ACHN (cell line): ENCODE results near the gene ARHGEF40.

Experiments
- DNase-seq: peaks from one replicate; pipeline ENCODE4 v3.0.0-alpha.2; 2015
- in situ Hi-C: cut with HindIII; loops from 2 replicates; pipeline ENCODE4 v1.10.0; 2017; ENCODE audit warnings: low sequenced_read_pairs, low pct_ligation_motif_present, low pct_unique_long_range_greater_than_20kb

The ARHGEF40 gene

DNA sequence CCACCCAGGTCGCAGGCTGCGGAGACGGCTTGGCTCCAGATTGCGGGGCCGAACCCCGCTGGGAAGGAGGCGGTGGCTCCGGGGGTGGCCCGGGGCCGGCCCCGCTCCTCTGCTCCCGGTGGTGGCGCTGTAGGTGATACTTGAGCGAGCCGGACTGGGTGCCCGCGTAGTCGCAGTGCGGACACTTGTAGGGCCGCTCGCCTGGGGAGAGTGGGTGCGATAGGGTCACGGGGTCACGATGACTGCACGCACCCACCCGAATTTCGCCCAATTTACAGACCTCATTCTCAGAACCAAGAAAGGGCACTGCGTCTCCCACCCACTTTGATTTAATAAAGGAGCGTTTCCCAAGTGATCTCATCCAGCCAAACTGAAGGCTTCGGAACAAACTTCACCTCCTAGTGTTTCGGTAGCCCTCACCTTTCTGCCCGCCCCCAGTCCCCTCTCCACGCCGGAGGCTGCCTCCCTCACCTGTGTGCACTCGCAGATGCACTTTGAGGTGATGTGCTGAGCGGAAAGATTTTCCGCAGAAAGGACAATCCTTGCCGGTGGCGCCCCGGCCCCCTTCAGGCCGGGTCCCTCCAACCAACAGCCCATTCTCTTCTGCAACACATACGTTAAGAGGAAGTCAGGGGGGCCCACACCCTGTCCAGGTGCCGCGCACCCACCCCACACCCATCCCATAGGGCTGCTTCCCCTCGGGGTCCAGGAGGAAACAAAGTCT, 21.0 kb downstream of the ARHGEF40 start:
- no peak for DNase-seq
- in situ Hi-C loops = no loop called here

DNA sequence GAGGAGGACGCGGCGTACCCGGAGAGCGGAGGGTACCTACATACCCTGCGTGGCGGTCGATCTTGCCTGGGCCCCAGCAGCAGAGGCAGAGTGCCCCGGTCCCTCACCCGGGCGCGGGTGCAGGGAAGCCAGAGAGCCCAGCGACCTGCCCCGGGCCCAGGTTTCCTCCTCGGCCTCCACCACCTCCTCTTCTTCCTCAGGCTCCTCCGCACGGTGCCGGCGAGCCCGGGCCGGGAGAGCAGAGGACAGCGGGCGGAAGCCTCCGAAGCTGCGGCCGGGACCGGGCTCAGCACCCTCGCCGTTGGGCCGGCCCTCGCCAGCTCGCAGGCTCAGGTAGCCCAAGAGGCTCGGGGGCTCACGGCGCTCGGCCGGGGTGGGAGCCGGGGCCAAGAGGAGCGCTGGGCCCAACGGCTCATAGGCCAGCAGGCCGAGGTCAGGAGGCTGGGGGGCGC, 21.7 kb downstream of the ARHGEF40 start:
- in situ Hi-C loops = no loop called here
- DNase-seq = no peak

DNA sequence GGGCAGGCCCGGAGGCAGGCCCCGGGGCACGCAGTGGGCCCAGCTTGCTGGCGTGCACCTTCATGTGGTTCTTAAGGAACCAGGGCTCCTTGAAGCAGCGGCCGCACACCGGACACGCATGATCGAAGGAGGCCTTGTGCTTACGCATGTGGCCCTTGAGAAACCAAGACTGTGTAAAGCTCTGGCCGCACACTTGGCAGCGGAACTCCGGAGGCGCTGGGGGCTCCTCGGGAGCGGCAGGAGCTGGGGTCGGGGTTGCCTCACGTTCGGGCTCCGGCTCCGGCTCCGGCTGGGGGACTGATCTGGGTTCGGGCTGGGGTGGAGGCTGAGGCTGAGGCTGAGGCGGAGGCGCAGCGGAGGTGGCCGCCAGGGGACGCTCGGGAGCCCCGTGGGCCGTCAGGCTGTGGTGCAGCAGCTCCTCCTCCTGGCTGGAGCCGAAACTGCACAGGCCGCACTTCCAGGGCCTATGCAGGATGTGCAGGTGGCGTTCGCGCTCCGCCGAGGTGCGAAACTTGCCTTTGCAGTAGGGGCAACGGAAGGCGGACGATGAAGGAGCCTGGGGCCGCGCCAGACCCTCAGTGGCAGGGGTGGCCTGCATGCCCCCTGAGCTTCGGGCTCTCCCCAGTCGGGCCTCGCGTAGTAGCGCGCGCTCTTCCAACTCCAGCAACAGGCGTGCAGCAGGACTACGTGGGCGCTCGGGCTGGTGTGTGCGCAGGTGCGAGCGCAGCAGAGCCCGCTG, 22.3 kb downstream of the ARHGEF40 start:
- peak; percentile 74 for DNase-seq
- in situ Hi-C loops = no loop called here

DNA sequence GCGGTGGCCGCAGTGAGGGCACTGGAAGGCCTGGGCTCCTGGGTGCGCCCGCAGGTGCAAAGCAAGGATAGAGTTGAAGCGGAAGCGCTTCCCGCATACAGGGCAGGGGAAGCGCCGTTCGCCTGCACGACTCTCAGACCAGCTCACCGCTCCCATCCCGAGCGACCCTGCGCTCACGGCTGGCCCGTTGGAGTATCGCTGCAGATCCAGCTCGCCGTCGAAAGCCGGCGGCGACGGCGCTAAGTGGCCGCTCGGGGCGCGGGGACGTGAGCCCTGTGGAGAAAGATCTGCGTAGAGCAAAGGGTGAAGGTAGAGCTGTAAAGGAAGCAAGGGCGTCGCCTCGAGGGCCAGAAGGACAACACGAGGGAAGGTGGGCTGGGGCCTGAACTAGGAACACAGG, 22.9 kb downstream of the ARHGEF40 start:
- in situ Hi-C loops = no loop called here
- no peak for DNase-seq

DNA sequence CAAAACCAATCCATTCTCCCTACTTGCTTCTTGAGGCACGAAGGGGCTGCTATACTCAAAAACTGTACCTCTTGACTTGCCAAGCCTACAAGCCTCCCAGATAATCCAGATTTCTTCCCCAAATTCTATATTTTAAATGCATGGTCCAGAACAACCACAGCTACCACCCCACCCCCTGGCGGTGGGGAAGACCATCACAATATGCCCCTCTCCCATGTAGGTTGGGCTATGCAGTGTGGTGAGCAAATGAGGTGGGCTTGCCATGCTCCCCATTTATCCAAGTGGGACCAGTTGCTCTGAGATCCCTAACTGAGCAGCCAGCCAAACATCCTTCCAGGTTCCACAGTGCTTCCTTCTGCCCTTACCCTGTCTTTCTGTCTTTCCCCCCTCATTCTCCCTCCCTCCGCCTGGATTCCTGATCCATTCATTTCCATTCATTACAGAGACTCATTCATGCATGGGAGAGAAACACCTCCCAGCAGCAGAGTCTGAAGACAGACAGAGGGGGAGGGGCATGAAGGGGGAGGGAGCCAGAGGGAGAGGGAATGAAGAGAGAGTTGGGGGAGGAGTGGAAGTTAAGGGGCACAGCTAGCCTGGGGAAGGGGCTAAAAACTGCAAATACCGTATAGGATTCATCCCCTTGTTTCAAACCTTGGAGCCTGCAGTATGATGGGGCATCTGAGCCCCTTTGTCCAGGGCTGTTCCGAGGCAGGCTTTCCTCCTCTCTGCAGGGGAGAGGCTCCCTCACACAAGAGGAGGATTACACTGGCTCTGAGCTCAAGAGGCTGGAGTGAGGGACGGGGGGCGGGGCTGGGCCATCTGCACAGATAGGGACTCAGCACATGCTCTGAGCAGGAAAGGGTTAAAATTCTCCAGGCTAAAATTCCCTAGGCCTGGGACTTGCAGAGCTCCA, 23.9 kb downstream of the ARHGEF40 start:
- in situ Hi-C loops = no loop called here
- DNase-seq = peak; percentile 79

DNA sequence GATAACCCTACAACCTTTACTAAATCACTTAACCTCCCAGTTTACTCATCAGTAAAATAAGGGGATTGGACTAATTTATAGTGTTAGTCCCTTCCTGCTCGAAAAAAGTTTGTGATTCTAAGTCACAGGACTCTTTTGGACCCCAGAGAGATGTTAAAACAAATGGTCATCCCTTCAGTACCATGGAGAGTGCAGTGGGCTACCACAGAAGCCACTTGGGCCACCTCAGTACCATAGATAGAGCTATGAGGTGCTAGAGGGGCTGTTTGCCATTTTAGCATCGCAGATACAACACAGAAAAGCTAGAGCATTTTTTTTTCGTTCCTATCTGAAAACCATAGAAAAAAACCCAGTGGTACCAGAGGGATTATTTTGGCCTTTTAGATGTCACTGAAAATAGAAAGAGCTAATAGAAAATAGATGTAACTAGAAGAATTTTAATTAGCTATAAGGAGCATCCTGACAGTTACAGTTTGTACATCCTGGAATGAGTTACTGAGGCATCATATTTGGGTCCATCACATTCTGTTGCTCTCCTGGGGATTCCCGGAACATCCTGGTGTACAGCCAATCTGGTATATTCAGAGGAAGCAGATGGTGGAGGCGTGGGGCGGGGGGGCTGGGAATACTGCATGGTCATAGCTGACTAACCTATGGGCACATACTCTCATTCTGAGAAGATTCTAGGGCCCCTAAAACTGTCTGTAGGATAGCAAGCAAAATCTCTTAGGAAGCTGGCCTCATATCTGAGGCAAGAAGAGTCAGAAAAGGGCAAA, 25.5 kb downstream of the ARHGEF40 start:
- DNase-seq = peak; percentile 36

DNA sequence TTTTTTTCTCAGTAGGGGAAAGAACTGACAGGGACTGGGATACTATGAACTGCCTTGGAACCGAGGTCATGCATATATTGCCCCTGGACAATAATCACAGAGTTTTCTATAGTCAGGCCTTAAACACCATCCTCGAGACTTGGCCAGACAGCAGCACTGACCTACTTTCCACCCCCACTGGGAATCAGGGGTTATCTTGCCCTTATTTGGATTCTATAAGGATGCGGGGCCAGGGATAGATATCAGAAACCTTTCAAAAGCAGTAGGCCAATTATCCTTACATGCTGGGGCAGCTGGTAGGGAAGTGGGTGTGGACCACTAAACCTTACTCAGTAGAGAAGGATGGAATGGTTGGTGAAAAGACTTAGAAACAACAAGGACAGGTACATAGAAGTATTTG, 26.3 kb downstream of the ARHGEF40 start:
- in situ Hi-C loops = no loop called here
- no peak for DNase-seq

More for the DNA sequence above, 25.5 kb downstream of the ARHGEF40 start:
- in situ Hi-C loops = no loop called here

DNA sequence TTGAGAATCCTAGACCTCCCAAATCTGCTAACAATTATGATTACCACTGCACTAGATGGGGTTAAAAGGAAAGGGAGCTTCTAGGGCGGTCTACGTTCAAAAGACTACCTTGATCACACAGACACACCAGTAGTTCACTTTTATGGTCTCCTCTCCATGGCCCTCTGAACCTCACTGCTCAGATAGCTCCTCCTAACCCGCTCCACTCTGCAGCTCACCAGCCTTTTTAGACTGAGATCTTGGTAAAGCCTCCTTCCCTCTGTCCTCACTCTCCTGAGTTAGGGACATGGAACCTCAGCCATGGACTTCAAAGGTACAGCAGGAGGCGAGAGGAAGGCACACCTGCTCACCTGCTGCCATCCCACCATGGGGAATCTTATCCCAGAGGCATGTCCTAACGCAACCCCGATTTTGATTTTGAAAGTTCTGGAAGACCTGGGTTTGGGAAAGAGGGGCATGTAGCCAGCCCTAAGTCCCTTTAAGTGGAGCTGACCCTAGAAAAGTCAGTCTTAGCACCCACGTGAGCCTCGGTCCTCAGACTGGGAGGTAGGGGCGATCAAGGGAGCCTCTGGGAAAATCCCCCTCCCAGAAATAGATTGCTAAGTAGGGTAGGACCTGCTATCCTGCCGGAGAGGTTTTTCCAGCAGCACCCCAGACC, 27.0 kb downstream of the ARHGEF40 start:
- in situ Hi-C loops = no loop called here
- DNase-seq = no peak

DNA sequence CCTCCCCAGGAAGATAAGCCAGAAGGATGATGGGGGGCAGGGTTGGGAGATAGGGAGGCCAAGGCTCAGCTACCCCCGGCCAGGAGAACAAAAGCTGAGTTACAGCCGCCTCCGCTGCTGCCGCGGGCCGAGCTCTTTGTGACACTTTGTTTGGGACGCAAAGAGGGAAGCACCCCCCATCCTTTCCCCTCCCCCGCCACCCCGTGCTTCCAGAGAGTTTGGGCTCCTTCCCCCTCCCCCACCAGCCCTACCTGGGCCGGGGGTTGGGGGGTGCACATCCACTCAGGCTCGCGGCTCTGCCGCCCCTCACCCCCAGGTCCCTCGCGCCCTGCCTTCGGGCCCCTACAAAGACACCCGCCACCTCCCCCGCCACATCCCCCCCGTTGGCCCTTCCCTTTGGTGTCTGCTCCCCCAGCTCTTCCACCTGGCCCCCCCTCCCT, 27.6 kb downstream of the ARHGEF40 start:
- no peak for DNase-seq
- in situ Hi-C loops = no loop called here

DNA sequence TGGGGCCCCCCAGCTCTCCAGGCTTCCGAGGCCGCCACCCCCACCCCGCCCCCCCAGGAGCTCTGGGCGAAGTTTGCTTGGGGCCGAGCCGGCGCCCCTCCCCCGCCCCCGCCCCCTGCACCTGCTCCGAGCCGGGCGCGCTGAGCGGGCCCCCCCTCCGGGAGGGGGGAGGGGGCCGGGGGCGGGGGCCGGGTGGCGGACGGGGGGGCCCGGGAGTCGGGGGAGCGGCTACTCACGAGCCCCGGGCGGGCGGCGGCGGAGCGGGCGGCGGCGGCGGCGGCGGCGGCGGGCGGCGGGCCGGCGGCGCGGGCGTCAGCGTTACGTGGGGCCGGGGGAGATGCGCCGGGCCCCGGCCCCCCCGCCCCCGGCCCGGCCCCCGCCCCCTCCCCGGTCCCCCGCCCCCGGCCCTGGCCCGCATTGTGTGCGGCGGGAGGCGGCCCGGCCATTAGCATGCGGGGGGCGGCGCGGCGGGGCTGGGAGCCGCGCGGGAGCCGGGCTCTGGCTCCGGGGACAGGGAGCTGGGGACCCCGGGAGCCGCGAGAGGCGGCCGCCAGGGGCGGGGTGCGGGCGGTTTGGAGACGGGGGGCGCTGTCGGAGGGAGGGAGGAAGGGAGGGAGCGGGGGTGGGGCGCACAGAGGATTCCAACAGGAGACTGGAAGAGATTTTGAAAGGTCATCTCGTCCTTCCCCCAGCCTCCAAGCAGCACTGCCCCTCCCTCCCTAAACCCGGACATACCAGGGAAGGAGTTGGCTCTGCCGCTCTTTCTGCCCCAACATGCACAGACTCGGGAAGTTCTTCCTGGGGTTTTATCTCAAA, 28.2 kb downstream of the ARHGEF40 start, which contains the start of gene ZNF219:
TSS of gene ZNF219 (minus strand) at position 580 of the 816 bp plus-strand sequence. CDS start 5,064 bp downstream, outside the sequence.
- in situ Hi-C loops = no loop called here
- peak; percentile 63 for DNase-seq

DNA sequence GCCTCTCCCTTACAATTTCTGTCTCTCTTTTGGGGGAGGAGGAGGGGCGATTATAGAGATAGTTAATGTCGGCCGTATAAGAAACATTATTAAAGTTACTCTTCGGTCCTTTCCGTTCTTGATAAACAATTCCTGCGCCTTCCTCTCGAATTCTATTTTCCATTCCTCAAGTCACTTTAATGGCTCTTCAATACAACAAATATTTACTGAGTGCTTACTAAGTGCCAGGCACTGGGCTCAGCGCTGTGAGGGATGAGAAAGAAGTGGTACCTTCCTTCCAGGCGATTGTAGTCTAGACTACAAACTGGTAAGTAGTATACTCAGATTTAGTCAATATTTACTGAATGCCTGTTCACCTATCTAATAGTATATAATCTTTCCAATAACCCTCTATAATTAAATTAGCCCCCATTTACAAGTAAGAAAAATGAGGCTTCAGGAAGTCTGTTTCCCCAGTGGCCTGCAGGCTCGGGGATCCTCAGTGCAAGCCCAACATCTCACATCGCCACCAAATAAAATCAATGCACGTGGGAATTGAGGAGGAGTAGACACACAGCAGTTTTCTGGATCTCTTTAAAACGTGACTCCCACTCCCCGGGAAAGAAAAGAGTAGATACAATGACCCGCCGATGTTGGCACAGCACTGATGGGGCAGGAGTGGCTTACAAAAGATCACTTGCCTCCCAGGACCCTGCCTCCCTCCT, 28.9 kb downstream of the ARHGEF40 start:
- in situ Hi-C loops = no loop called here
- no peak for DNase-seq

DNA sequence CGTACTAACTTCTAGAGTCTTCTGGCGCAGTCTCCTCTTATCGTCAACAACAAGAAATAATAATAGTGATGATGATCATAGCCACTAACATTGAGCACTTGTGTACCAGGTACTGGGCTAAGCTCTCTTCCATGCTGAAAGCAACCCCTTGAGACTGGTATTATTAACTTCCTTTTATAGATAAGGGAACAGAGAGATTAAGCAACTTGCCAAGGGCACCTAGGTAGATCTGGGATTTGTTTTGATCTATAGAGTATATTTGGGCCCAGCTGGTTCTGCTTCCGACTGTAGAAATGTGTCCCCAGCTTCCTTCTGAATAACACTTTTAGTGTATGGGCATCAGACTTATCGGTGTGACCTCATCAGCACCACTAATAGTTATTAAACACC, 29.5 kb downstream of the ARHGEF40 start:
- in situ Hi-C loops = no loop called here
- no peak for DNase-seq

DNA sequence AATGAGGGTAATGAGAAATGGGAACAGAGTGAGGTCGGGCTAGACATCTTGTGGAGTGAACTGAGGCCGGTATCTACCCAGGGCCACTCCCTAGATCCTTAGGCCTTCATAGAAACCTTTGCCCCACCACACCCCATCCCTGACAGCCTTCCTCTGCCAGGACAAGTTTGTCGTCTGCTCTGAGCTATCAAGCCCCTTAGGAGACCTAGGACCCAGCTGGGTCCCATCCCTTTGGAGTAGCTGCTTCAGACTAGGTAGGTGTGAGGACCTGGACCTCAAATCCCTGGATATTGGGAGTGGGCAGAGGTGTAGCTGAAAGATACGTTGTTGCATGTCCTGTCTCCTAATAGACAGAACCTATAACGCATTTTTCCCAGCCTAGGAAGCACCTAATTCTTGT, 30.8 kb downstream of the ARHGEF40 start, which contains the start of gene TMEM253:
TSS of gene TMEM253 (plus strand) at position 136 of the 400 bp plus-strand sequence. CDS start 278 bp downstream, outside the sequence.
- in situ Hi-C loops = no loop called here
- no peak for DNase-seq

DNA sequence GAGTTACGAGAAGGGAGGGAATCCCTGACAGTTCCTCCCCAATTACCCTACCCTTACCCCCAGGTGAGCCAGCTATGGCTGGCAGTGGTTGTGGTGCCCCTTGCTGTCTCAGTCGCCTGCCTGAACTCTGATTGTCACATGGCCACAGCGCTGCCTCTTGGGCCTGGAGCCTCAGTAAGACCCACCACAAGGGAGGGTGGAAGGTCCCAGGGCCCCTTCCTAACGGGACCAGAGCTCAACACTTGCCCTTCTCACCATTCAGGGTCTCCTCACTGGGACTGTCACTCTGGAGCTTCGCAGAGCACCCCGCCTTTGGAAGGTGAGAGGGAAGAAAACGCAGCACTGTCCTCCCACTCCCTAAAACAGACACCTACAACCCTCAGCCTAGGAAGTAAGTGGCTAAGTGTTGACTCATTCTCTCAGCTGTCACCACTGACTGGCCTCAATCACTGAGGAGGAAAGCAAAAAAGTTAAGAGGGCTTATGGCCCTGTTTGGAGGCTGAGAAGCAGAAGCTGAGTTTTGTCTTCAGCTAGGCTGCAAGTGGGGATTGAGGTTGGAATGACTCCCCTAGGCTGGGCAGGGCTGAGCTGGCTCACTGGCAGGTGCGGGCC, 31.8 kb downstream of the ARHGEF40 start:
- DNase-seq = peak; percentile 43
- in situ Hi-C loops = no loop called here

DNA sequence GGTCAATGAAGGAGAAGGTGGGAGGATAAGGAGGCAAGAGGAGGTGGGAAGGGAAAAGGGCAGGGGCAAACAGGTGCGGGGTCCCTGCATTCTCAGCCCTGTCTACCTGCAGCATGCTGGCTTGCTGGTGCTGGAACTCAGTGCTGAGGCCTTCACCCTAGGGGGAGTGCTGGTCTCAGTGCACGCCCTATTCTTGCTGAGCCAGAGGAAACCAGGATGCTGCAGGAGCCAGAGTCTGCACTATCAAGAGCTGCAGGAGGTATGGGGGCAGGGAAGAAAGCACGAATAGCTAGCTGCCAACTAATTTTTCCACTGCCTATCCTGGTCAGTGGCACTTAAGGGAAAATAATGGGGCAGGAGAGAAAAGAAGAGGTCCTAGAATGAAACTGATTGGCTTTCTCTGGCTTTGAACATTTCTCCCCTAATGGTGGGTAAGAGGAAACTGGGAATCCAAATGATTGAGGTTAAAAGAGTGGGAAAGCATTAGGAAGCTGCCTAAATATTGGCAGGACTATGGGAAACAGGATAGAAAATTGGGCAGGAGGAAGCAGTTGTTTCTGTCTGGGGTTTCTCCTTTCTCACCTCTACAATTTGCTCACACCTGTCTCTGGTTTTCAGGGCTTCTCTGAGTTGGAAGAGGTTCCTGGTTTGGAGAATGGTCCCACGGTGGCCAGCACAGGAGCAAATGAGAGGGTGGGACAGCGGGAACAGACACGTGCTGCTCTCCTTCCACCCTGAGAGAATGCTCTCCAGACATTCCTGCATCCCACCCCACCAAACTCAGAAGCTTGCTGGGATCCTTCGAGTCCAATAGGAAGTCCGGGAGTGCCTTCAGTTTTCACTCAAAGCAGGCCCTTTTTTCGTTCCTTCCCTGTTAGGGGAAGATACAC, 32.7 kb downstream of the ARHGEF40 start:
- DNase-seq = no peak
- in situ Hi-C loops = no loop called here
